GM18868 (cell line): Measurements from ENCODE around the gene KIAA0513.
"Not testable (repeated sequence)": the region's sequence is repeated elsewhere in the genome, so short reads cannot be mapped to it uniquely, and the experiment has no call there.

Source experiments
- ATAC-seq: cut with Tn5 transposase; IDR thresholded peaks from one replicate; pipeline ENCODE4 v1.9.1; 2021; ENCODE audit warnings: mild to moderate bottlenecking, moderate library complexity; ENCODE audit not compliant: unreplicated experiment

KIAA0513 gene

GRCh38 chr16:85105475-85105874 lies 77.9 kb downstream of the KIAA0513 start:
- ATAC-seq: no peak

DNA sequence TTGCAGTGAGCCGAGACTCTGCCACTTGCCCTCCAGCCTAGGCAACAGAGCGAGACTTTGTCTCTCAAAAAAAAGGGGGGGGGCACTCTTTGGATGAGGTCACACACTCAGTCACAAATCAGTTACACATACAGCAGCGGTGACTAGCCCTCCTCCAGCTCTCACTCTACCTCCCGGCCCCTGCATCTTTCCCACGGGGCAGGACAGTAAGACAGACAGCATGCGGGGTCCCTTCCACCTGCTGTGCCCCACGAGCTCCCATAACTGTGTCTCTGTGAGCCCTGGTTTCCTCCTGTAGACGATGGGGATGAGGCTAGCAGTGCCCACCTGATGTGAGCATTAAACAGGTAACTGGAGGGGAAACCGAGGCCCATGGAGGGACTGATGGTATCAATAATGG lies 79.5 kb downstream of the KIAA0513 start:
- no peak for ATAC-seq

GRCh38 chr16:85107532-85107931 lies 79.9 kb downstream of the KIAA0513 start:
- ATAC-seq: no peak

- no peak for ATAC-seq
These were observed 82.5 kb downstream of the KIAA0513 start for GRCh38 chr16:85110105-85110504.

- no peak for ATAC-seq
These were observed 83.6 kb downstream of the KIAA0513 start for GRCh38 chr16:85111184-85111583.

DNA sequence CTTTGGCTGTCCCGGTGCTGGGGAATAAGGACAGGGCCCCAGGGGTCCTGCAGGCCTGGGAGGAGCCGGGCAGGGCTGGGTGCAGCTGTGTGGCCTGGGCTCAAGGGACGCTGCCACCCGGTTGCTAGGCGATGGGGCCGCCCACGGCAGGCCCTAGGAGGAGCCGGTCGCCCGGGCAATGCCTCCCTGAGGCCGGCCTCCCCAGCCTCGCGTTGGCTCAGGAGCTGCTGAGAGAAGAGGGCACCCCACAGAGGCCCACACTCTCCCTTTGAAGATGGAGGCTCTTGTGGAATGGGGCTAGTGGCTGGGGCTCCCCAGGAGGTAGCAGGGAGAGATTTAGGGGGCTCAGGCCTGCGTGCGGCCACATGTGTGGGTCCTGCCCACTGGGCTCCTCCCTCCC lies 84.8 kb downstream of the KIAA0513 start, which contains the start of gene CIBAR2:
Gene CIBAR2 (minus strand): TSS at position 109 of the 400 bp plus-strand sequence. CDS start 120 bp downstream, outside the sequence.
- no peak for ATAC-seq

DNA sequence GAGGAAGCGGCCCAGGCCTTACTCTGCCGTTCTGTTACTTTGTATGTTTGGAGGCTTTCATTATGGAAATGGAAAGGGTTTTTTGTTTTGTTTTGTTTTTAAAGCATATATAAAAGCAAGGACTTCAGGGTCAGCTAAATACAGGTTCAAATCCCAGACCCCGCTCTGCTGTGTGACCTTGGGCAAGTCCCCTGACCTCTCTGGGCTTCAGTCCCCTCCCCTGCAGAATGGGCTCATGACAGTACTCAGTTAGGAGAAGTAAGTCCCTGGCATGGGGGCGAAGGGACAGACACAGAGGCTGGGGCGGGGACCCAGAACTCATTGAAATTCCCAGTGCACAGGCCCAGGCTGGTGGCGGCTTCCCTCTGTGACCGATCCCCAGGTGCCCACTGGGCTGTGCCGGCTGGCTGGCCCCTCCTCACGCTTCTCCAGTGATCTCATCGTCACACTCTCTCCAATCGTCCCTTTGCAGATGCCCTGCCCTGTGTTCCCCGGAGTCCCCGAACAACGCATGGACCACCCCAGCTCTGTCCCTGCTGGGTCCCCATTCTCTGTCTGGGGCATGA lies 85.7 kb downstream of the KIAA0513 start:
- ATAC-seq: no peak

GRCh38 chr16:85113913-85114312 lies 86.3 kb downstream of the KIAA0513 start:
- no peak for ATAC-seq

- ATAC-seq: peak; percentile 60
These were observed 87.4 kb downstream of the KIAA0513 start for GRCh38 chr16:85114909-85115567.

- no peak for ATAC-seq
These were observed 89.8 kb downstream of the KIAA0513 start for GRCh38 chr16:85117418-85117817.

DNA sequence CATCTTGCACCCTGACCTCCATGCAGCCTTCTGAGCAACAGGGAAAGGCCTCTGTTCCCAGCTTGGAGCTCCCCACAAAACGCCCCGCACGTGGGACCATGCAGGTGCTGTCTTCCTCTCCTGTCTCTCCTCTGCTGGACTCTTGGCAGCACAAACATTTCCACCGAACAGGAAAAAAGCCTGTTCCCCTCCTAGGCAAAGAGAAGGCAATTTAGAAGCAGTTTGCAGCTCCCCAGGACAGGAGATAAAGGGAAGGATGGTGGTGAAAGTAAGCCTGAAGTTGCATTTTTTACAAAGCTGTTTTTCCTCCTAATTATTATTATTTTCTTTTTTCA lies 92.4 kb downstream of the KIAA0513 start:
- ATAC-seq: no peak

DNA sequence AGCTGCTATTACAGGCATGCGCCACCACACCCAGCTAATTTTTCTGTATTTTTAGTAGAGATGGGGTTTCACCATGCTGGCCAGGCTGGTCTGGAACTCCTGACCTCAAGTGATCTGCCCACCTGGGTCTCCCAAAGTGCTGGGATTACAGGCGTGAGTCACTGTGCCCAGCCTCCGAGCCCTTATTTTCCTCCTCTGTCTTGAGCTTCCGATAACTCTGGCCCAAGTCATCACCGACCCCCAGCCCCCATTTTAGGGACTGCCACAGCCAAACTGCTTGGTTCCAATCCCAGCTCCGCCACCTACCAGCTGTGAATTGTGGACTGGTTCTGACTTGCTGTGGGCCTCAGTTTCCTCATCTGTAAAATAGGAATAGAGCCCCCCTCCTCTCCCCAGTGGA lies 95.8 kb downstream of the KIAA0513 start:
- not testable (repeated sequence) for ATAC-seq

DNA sequence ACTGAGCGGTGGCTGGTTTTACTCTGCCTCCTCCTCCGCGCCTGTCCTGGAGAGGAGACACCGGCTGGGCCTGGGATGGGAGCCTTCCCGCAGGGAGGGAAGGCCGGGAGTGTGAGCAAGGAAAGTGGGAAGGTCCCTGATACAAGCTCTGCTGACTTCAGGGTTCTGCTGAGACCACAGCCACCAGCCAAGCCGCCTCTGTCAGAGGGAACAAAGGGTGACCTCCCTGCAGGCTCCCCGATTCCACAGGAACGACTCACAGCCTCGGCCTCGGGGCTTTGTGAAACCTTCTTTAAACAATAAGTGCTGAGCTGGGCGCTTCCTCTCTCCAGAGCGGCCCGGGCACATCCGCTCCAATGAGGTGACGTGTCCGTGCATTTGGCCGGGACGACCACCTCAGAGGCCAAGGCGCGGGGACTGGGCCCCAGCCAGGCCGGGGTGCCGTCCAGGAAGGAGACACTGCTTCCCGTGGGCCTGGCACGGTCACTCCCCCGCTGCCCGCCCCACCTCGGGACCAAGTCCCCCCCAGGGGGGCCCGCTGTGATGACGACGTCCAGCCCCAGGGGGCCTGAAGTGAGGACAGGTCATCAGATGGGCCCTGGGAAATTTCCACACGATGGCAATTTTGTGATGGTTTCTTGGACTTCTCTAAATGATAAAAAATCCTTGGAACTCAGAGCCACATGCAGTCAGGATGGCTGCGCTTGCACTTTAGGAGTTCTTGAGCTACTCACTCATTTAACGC lies 96.5 kb downstream of the KIAA0513 start:
- ATAC-seq: no peak

DNA sequence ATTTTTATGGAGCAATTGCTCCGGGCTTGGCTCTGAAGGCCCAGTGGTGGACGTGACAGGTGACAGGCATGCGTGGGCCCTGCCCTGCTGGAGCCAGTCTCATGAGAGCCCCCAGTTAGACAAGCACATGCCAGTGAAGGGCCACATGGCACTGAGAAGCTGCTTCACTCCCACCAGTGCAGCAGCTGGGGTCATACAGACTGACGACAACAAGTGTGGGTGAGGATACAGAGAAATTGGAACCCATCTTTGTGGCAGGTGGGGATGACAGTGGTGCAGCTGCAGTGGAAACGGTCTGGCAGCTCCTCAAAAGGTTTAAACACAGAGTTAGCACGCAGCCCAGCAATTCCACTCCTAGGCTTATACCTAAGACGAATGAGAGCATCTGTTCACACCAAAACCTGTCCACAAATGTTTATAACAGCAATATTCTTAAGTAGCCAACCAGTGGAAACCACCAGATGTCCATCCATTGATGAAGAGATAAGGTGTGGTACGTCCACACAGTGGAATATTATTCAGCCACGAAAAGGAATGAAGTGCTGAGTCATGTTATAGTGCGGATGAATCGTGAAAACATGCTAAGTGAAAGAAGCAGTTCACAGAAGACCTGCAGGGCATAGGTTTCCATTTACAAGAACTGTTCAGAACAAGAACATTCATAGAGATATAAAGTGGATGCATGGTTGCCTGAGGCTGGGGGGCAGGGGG lies 97.2 kb downstream of the KIAA0513 start:
- no peak for ATAC-seq

GRCh38 chr16:85125570-85126393 lies 98.2 kb downstream of the KIAA0513 start:
- ATAC-seq: no peak

- no peak for ATAC-seq
These were observed 98.8 kb downstream of the KIAA0513 start for GRCh38 chr16:85126394-85126704.

GRCh38 chr16:85126705-85127378 lies 99.2 kb downstream of the KIAA0513 start:
- ATAC-seq: no peak

- no peak for ATAC-seq
These were observed 99.8 kb downstream of the KIAA0513 start for GRCh38 chr16:85127379-85127723.

- ATAC-seq: no peak
These were observed 100.7 kb downstream of the KIAA0513 start for GRCh38 chr16:85128079-85128837.
